Astrocyte (in vitro differentiated cells and primary cell): ENCODE data around the gene BMP4.

Experiments used
- CTCF ChIP-seq: IDR thresholded peaks from 2 replicates; pipeline ENCODE4 v1.5.1; 2011; ENCODE audit warnings: low read depth, mild to moderate bottlenecking, inconsistent platforms, low read length, moderate library complexity; ENCODE audit not compliant: insufficient read depth
- EZH2 ChIP-seq: IDR thresholded peaks from 2 replicates; pipeline ENCODE4 v1.6.1; 2012; ENCODE audit warnings: mild to moderate bottlenecking, low read length, inconsistent platforms; ENCODE audit not compliant: insufficient read depth

- no peak for TF ChIP-seq CTCF
- no peak for TF ChIP-seq EZH2
Observed at GRCh38 chr14:53957739-53958138, 1.1 kb upstream of the BMP4 start.
